IMR-90 (cell line): ENCODE results near the gene TTLL9. TPM values are rescaled to one million over a fixed set of nuclear protein-coding genes. Genes with fewer than 3 reads are reported as not detected.

Experiments used
- ATAC-seq: fragments of 200-7000 bp; cut with Tn5 transposase; 2 replicates; pipeline ENCODE4 v1.9.1; 2020; ENCODE audit warnings: low read depth, mild to moderate bottlenecking, moderate library complexity
- BruUV-seq: library from RNA; stranded (reverse); fragments of 400-500 nt; replicated peaks from 2 replicates; lab custom pipeline; 2021; lab: Mats Ljungman, UMichigan
- CTCF ChIA-PET: fragments of 300-600 bp; formaldehyde crosslinking; extraction: SDS; loops from one replicate; lab custom pipeline; 2021; ENCODE audit warnings: antibody characterized with exemption; lab: Yijun Ruan, JAX
- POLR2A ChIA-PET: fragments of 300-600 bp; sonication (Branson Sonifier 250); formaldehyde crosslinking; loops from one replicate; lab custom pipeline; 2022; ENCODE audit warnings: antibody characterized with exemption; ENCODE audit not compliant: unreplicated experiment; lab: Charles Lee
- DNase-seq: peaks from one replicate; pipeline ENCODE4 v3.0.0; 2013
- H2AFZ ChIP-seq: replicated peaks from 2 replicates; pipeline ENCODE3; 2013; ENCODE audit warnings: low read length, mild to moderate bottlenecking; ENCODE audit not compliant: poor library complexity
- H2AK5ac ChIP-seq: 2 replicates; pipeline ENCODE4 v1.6.1; 2013; ENCODE audit warnings: low read depth, low read length, inconsistent platforms
- H2AK9ac ChIP-seq: replicated peaks from 2 replicates; pipeline ENCODE3; 2013; ENCODE audit warnings: mild to moderate bottlenecking, low read depth, low read length, moderate library complexity; ENCODE audit not compliant: poor library complexity
- H2BK120ac ChIP-seq: 2 replicates; pipeline ENCODE4 v1.6.1; 2013; ENCODE audit warnings: low read depth, low read length, inconsistent platforms
- H2BK15ac ChIP-seq: 3 replicates; pipeline ENCODE4 v1.6.1; 2013; ENCODE audit warnings: low read depth, low read length, inconsistent platforms
- H2BK20ac ChIP-seq: 2 replicates; pipeline ENCODE4 v1.6.1; 2013; ENCODE audit warnings: low read depth, mild to moderate bottlenecking, inconsistent platforms, low read length, moderate library complexity
- H2BK5ac ChIP-seq: 2 replicates; pipeline ENCODE4 v1.6.1; 2013; ENCODE audit warnings: mild to moderate bottlenecking, low read depth, low read length, inconsistent platforms; ENCODE audit not compliant: poor library complexity, severe bottlenecking
- H3K14ac ChIP-seq: replicated peaks from 2 replicates; pipeline ENCODE4 v1.6.1; 2013; ENCODE audit warnings: low read depth, low read length, inconsistent platforms
- H3K18ac ChIP-seq: 2 replicates; pipeline ENCODE4 v1.6.1; 2013; ENCODE audit warnings: low read depth, low read length, control low read depth
- H3K23ac ChIP-seq: 2 replicates; pipeline ENCODE4 v1.6.1; 2013; ENCODE audit warnings: low read depth, low read length, inconsistent platforms
- H3K27ac ChIP-seq: 2 replicates; pipeline ENCODE4 v1.5.1; 2013; ENCODE audit warnings: mild to moderate bottlenecking, control low read depth, low read length; ENCODE audit not compliant: insufficient read depth
- H3K27me3 ChIP-seq: 2 replicates; pipeline ENCODE4 v1.6.1; 2013; ENCODE audit warnings: low read length; ENCODE audit not compliant: control insufficient read depth, insufficient read depth
- H3K36me3 ChIP-seq: 2 replicates; pipeline ENCODE4 v1.6.1; 2013; ENCODE audit warnings: low read length, mixed read lengths; ENCODE audit not compliant: control insufficient read depth, insufficient read depth
- H3K4ac ChIP-seq: 2 replicates; pipeline ENCODE4 v1.6.1; 2013; ENCODE audit warnings: low read depth, low read length, inconsistent platforms
- H3K4me1 ChIP-seq: 2 replicates; pipeline ENCODE4 v1.6.1; 2013; ENCODE audit warnings: low read length, mixed read lengths; ENCODE audit not compliant: control insufficient read depth, insufficient read depth
- H3K4me2 ChIP-seq: 2 replicates; pipeline ENCODE4 v1.6.1; 2013; ENCODE audit warnings: low read depth, mild to moderate bottlenecking, control low read depth, low read length, moderate library complexity
- H3K4me3 ChIP-seq: 2 replicates; pipeline ENCODE4 v1.5.1; 2013; ENCODE audit warnings: low read depth, mild to moderate bottlenecking, control low read depth, low read length, moderate library complexity; ENCODE audit not compliant: insufficient read depth
- H3K56ac ChIP-seq: 2 replicates; pipeline ENCODE4 v1.6.1; 2013; ENCODE audit warnings: low read length, inconsistent platforms; ENCODE audit not compliant: insufficient read depth; ENCODE audit errors: extremely low read depth
- H3K79me1 ChIP-seq, 2 experiments: 2 replicates each; pipeline ENCODE4 v1.6.1; 2013; ENCODE audit warnings: low read length in 2 of 2, inconsistent platforms in 1 of 2, low read depth in 1 of 2
- H3K9ac ChIP-seq: 2 replicates; pipeline ENCODE4 v1.6.1; 2013; ENCODE audit warnings: low read depth, low read length, control low read depth
- H3K9me1 ChIP-seq: 2 replicates; pipeline ENCODE4 v1.6.1; 2013; ENCODE audit warnings: low read length, inconsistent platforms; ENCODE audit not compliant: insufficient read depth
- H3K9me3 ChIP-seq: 2 replicates; pipeline ENCODE4 v1.6.1; 2013; ENCODE audit warnings: low read length; ENCODE audit not compliant: control insufficient read depth, insufficient read depth
- H4K20me1 ChIP-seq: 2 replicates; pipeline ENCODE4 v1.6.1; 2013; ENCODE audit warnings: low read length, inconsistent platforms; ENCODE audit not compliant: insufficient read depth
- H4K5ac ChIP-seq: 2 replicates; pipeline ENCODE4 v1.6.1; 2013; ENCODE audit warnings: mild to moderate bottlenecking, low read depth, low read length, control low read depth
- H4K8ac ChIP-seq, 2 experiments: 2 replicates each; pipeline ENCODE4 v1.6.1; 2013; ENCODE audit warnings: low read depth in 2 of 2, low read length in 2 of 2, control low read depth in 1 of 2, inconsistent platforms in 1 of 2
- H4K91ac ChIP-seq: 2 replicates; pipeline ENCODE4 v1.6.1; 2013; ENCODE audit warnings: low read depth, low read length, inconsistent platforms; ENCODE audit not compliant: insufficient read depth
- CHD1 ChIP-seq: IDR thresholded peaks from 2 replicates; pipeline ENCODE4 v1.6.1; 2012; ENCODE audit warnings: low read depth, low read length, improper control_type of control experiment
- MAFK ChIP-seq: IDR thresholded peaks from 2 replicates; pipeline ENCODE4 v1.6.1; 2012; ENCODE audit warnings: low read depth, low read length, improper control_type of control experiment
- RFX5 ChIP-seq: IDR thresholded peaks from 2 replicates; pipeline ENCODE4 v1.8.0; 2012; ENCODE audit warnings: low read depth, mild to moderate bottlenecking, low read length, moderate library complexity
- SMC3 ChIP-seq: fragments of 150-350 bp; IDR thresholded peaks from 2 replicates; pipeline ENCODE4 v1.6.1; 2016; ENCODE audit warnings: low read depth, mild to moderate bottlenecking, antibody characterized with exemption, low read length, moderate library complexity
- WGBS, 2 experiments: methylation state at CpG; one replicate each; pipeline versions ENCODE4 v1.1.5 to v1.1.7; 2013; ENCODE audit warnings: missing lambda C conversion rate in 2 of 2; ENCODE audit not compliant: insufficient read length in 1 of 2; ENCODE audit errors: extremely low coverage in 2 of 2; 5-methylcytosine and 5-hydroxymethylcytosine counted together
- dilution Hi-C: fragments of 300-500 bp; cut with HindIII; formaldehyde crosslinking; loops from one replicate; pipeline ENCODE4 v1.14.3; 2018; ENCODE audit warnings: low sequenced_read_pairs; ENCODE audit not compliant: unreplicated experiment
- in situ Hi-C: fragments of 300-500 bp; cut with MboI; formaldehyde crosslinking; loops from 3 replicates; pipeline ENCODE4 v1.14.3; 2019; ENCODE audit warnings: low sequenced_read_pairs, inconsistent platforms, mixed read lengths
- intact Hi-C: fragments of 100-400 bp; cut with micrococcal nuclease; formaldehyde crosslinking; loops from 2 replicates; pipeline ENCODE4 v1.10.0; 2022
- polyA plus RNA-seq, 3 experiments: library from polyadenylated mRNA; depleted of rRNA; stranded (reverse); fragments of >200 nt; gene quantifications; 2 replicates each; pipeline ENCODE4 v1.2.3, GENCODE V29; 2012; ENCODE audit warnings: low replicate concordance in 1 of 3
- total RNA-seq: library from RNA; depleted of rRNA; stranded (reverse); fragments of >200 nt; gene quantifications from 2 replicates; pipeline ENCODE4 v1.2.3, GENCODE V29; 2012

TTLL9 gene
- total and polyA plus RNA-seq, 2 of the 4 experiments (the other 2 are of a cell fraction): not detected

DNA sequence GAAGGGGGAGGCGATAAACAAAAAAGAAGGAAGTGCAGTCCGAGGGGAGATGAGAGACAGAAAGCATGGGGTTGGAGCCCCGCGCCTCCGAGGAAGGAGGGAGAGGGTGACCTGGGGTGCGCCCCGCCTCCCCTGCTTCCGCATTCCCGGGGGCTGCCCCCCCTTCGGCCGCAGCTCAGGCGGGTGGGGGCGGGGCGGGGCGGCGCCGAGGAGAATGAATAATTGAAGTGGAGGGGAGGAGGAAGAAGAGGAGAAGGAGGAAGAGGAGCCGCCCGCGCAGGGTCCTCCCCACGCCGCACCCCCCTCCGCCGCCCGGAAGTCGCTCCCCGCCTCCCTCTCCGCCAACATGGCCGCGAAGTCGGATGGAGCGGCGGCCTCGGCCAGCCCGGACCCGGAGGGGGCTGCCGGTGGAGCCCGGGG is 97.4 kb downstream of the TTLL9 start, which contains the start of gene XKR7:
Gene XKR7 (plus strand): TSS at position 322 of the 420 bp plus-strand sequence. CDS start 25 bp downstream, at position 347.
- no peaks in the 10 kb centered on the region for H3K79me1 ChIP-seq
- H3K9ac ChIP-seq: no peak within 1 kb of the TSS
- H4K5ac ChIP-seq: no peak within 1 kb of the TSS
- peaks cover 36% of the 10 kb centered on the region for H3K27me3 ChIP-seq
- intact Hi-C loops (no loop called here), dilution Hi-C loops (no loop called here), in situ Hi-C loops (no loop called here)
- H3K9me1 ChIP-seq: no peaks in the 10 kb centered on the region
- no peak for TF ChIP-seq MAFK
- TF ChIP-seq CHD1: no peak
- no peak for TF ChIP-seq RFX5
- TF ChIP-seq SMC3: no peak
- H3K14ac ChIP-seq: no peak within 1 kb of the TSS
- no peak within 1 kb of the TSS for H2AK5ac ChIP-seq
- no peak; the same call in 1 of the 2 replicates for ATAC-seq
- peak within 1 kb of the TSS; percentile 75 for H2AK9ac ChIP-seq
- no peak within 1 kb of the TSS for H4K91ac ChIP-seq
- peak within 1 kb of the TSS; percentile 50; the same call in 1 of the 2 replicates for H3K4me2 ChIP-seq
- no peak within 1 kb of the TSS for H3K18ac ChIP-seq
- H2BK20ac ChIP-seq: no peak within 1 kb of the TSS
- H3K4me3 ChIP-seq: no peak within 1 kb of the TSS
- no peaks in the 10 kb centered on the region for H3K9me3 ChIP-seq
- H3K23ac ChIP-seq: no peak within 1 kb of the TSS
- H3K36me3 ChIP-seq: no peaks in the 10 kb centered on the region
- no peak within 1 kb of the TSS for H2BK15ac ChIP-seq
- H2BK5ac ChIP-seq: no peak within 1 kb of the TSS
- H3K4ac ChIP-seq: no peak within 1 kb of the TSS
- H4K8ac ChIP-seq: no peak within 1 kb of the TSS
- CTCF ChIA-PET: no interaction called here
- no peak within 1 kb of the TSS for H2BK120ac ChIP-seq
- H2AFZ ChIP-seq: peak within 1 kb of the TSS; percentile 83
- no peak within 1 kb of the TSS for H3K27ac ChIP-seq
- peaks cover 6% of the 10 kb centered on the region; the same call in 1 of the 2 replicates for H4K20me1 ChIP-seq
- H3K4me1 ChIP-seq: no peaks in the 10 kb centered on the region; the same call in 1 of the 2 replicates
- POLR2A ChIA-PET: no interaction called here
- DNase-seq: no peak
- 3% methylated on average over 7 of the region's 38 CpGs; no CpG with 5 or more reads in 1 of the 2 experiments for WGBS, 2 experiments
- no TSS peak for BruUV-seq
- no peak within 1 kb of the TSS for H3K56ac ChIP-seq
